Astrocyte of the spinal cord (primary cell): ENCODE measurements around the gene MTMR2.

Experiments
- DNase-seq: peaks from one replicate; pipeline ENCODE4 v3.0.0; 2011; ENCODE audit warnings: low read depth, low spot score
- H3K4me3 ChIP-seq: 2 replicates; pipeline ENCODE4 v1.5.1; 2011; ENCODE audit warnings: low read depth, mild to moderate bottlenecking, low read length, moderate library complexity
- CTCF ChIP-seq: IDR thresholded peaks from 2 replicates; pipeline ENCODE4 v1.5.1; 2012; ENCODE audit warnings: low read depth, mild to moderate bottlenecking, low read length, inconsistent platforms
- in situ Hi-C: cut with HindIII; loops from 2 replicates; pipeline ENCODE4 v1.10.0; 2017; ENCODE audit warnings: low sequenced_read_pairs

The MTMR2 gene

GRCh38 chr11:95892892-95893570 is 30.9 kb downstream of the MTMR2 start:
- DNase-seq = no peak
- no peak for TF ChIP-seq CTCF
- in situ Hi-C loops = no loop called here
- H3K4me3 ChIP-seq = no peak overlapping the region

GRCh38 chr11:95892492-95892891 is 31.4 kb downstream of the MTMR2 start:
- in situ Hi-C loops = no loop called here
- DNase-seq = no peak
- no peak for TF ChIP-seq CTCF
- H3K4me3 ChIP-seq = no peak overlapping the region

GRCh38 chr11:95891423-95892170 is 32.3 kb downstream of the MTMR2 start:
- DNase-seq = peak; percentile 75
- in situ Hi-C loops = no loop called here
- TF ChIP-seq CTCF = no peak
- H3K4me3 ChIP-seq = no peak overlapping the region

GRCh38 chr11:95888852-95889251 is 35.1 kb downstream of the MTMR2 start:
- in situ Hi-C loops = no loop called here
- TF ChIP-seq CTCF = no peak
- H3K4me3 ChIP-seq = no peak overlapping the region
- no peak for DNase-seq

- in situ Hi-C loops = no loop called here
- no peak overlapping the region for H3K4me3 ChIP-seq
- TF ChIP-seq CTCF = no peak
- no peak for DNase-seq
Measured at GRCh38 chr11:95888439-95888838, 35.5 kb downstream of the MTMR2 start.

GRCh38 chr11:95886462-95886861 is 37.4 kb downstream of the MTMR2 start:
- DNase-seq = no peak
- no peak for TF ChIP-seq CTCF
- H3K4me3 ChIP-seq = no peak overlapping the region
- in situ Hi-C loops = no loop called here
